HepG2 (cell line): ENCODE data around the gene GLO1.

Experiments
- IRF2 ChIP-seq: IDR thresholded peaks from 2 replicates; pipeline ENCODE4 v1.6.1; 2018; ENCODE audit warnings: missing genetic modification reagents, missing compliant biosample characterization
- PREB ChIP-seq: sonication (generic); formaldehyde crosslinking; IDR thresholded peaks from 2 replicates; pipeline ENCODE4 v1.4.0; 2020; ENCODE audit warnings: missing genetic modification reagents
- REST ChIP-seq, 2 experiments: IDR thresholded peaks; 2 replicates each; pipeline ENCODE4 v1.6.1; 2011 to 2012; ENCODE audit warnings: low read length in 2 of 2, borderline replicate concordance in 1 of 2, low read depth in 1 of 2, mild to moderate bottlenecking in 1 of 2, moderate library complexity in 1 of 2

GRCh38 chr6:38649744-38650143 lies 53.2 kb downstream of the GLO1 start:
- TF ChIP-seq PREB: no peak
- TF ChIP-seq IRF2 (CRISPR knock-in tag): no peak
- no peak for TF ChIP-seq REST (IDR thresholded peaks at IDR 0.05; ENCODE audit: borderline replicate concordance in 1 of 2, low read depth in 1 of 2, low read length in 2 of 2)
